ENCODE measurements around the gene GJB5. TPM values are rescaled to one million over a fixed set of nuclear protein-coding genes. Genes with fewer than 3 reads are reported as not detected.

GJB5 gene
- total and polyA plus RNA-seq, 7 donors: 0.69 TPM; not detected in 6

DNA sequence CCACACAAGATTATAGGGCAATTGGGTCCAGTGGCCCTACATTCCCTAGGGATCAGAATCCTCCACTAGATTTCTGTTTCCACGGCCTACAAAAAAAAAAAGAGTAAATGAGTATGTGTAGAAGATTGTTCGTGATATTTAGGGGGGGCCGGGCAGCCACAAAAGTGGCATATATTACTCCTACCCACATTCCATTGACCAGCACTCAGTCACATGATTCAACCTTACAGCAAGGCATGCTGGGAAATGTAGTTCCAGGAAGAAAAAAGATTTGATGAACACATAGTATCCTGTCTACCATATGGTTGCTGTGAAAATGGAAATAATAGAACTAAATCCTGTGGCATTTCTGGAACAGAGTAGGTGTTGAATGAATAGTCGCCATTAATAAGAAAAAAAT is 43.4 kb upstream of the GJB5 start:
- no peak for DNase-seq
- no peak for TF ChIP-seq POLR2A (IDR thresholded peaks at IDR 0.05)
- no peak for TF ChIP-seq CTCF (IDR thresholded peaks at IDR 0.05)
- TF ChIP-seq POLR2AphosphoS5 (IDR thresholded peaks at IDR 0.05): no peak
- no peak for TF ChIP-seq EP300 (IDR thresholded peaks at IDR 0.05)
- intact Hi-C loops (cut with DNase I): no loop called here
- Histone ChIP-seq H3K4me1 (no peaks in the 10 kb centered on the region), H3K9me3 (no peaks in the 10 kb centered on the region), H3K36me3 (no peaks in the 10 kb centered on the region), H3K4me3 (no peak overlapping the region), H3K27ac (no peak overlapping the region), H3K27me3 (peaks cover 0 to 1% (median 0%) of the 10 kb centered on the region in 3 donors)
- WGBS, 2 donors: 79 to 88% methylated on average over 4 of the region's 4 CpGs

GRCh38 chr1:34712007-34712688 is 42.7 kb upstream of the GJB5 start:
- no peak for DNase-seq
- no peak for TF ChIP-seq POLR2AphosphoS5 (IDR thresholded peaks at IDR 0.05)
- TF ChIP-seq EP300 (IDR thresholded peaks at IDR 0.05): no peak
- no peak for TF ChIP-seq POLR2A (IDR thresholded peaks at IDR 0.05)
- no peak for TF ChIP-seq CTCF (IDR thresholded peaks at IDR 0.05)
- Histone ChIP-seq H3K27me3 (no peaks in the 10 kb centered on the region), H3K4me3 (no peak overlapping the region), H3K4me1 (no peaks in the 10 kb centered on the region), H3K36me3 (no peaks in the 10 kb centered on the region), H3K9me3 (no peaks in the 10 kb centered on the region), H3K27ac (no peak overlapping the region)
- 76 to 78% methylated on average over 7 of the region's 7 CpGs for WGBS, 2 donors
- intact Hi-C loops (cut with DNase I): no loop called here

- intact Hi-C loops (cut with DNase I): no loop called here
- no peak overlapping the region for H3K4me3 ChIP-seq
- no peaks in the 10 kb centered on the region for H3K27me3 ChIP-seq
- no peak for TF ChIP-seq CTCF (IDR thresholded peaks at IDR 0.05)
- TF ChIP-seq POLR2AphosphoS5 (IDR thresholded peaks at IDR 0.05): no peak
- TF ChIP-seq POLR2A (IDR thresholded peaks at IDR 0.05): no peak
- no peak for TF ChIP-seq EP300 (IDR thresholded peaks at IDR 0.05)
- 79 to 83% methylated on average over 6 of the region's 6 CpGs for WGBS, 2 donors
- no peaks in the 10 kb centered on the region for H3K9me3 ChIP-seq
- no peak overlapping the region for H3K27ac ChIP-seq
- H3K4me1 ChIP-seq: no peaks in the 10 kb centered on the region
- no peaks in the 10 kb centered on the region for H3K36me3 ChIP-seq
- DNase-seq: no peak
These were observed 41.4 kb upstream of the GJB5 start for GRCh38 chr1:34713443-34713842.

DNA sequence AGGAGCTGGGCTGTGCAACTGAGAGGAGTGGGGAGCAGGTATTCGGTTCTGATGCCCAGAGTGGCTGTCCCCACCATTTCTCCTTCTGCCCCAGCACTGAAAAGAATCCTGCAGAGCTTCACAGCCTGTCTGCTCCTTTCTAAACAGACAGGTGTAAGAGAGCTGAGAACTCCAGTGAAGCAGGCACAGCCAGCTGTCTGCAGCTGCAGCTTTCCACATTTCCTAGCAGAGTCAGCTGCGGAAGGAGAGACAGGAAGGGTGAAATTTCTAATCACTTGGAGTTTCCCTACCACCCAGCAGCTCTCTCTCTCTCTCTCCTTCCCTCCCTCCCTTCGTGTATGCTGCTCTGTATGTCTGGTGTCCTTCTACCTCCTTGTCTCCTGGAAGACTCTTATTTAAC is 40.5 kb upstream of the GJB5 start:
- DNase-seq: no peak
- Histone ChIP-seq H3K27ac (no peak overlapping the region), H3K9me3 (no peaks in the 10 kb centered on the region), H3K36me3 (no peaks in the 10 kb centered on the region), H3K4me1 (no peaks in the 10 kb centered on the region), H3K27me3 (no peaks in the 10 kb centered on the region), H3K4me3 (no peak overlapping the region)
- WGBS, 2 donors: 40 to 44% methylated on average over 3 of the region's 3 CpGs
- TF ChIP-seq POLR2AphosphoS5 (IDR thresholded peaks at IDR 0.05) (peak in 1 of 4 donors; percentile 15), POLR2A (IDR thresholded peaks at IDR 0.05) (no peak), CTCF (IDR thresholded peaks at IDR 0.05) (no peak), EP300 (IDR thresholded peaks at IDR 0.05) (no peak)
- intact Hi-C loops (cut with DNase I): no loop called here

DNA sequence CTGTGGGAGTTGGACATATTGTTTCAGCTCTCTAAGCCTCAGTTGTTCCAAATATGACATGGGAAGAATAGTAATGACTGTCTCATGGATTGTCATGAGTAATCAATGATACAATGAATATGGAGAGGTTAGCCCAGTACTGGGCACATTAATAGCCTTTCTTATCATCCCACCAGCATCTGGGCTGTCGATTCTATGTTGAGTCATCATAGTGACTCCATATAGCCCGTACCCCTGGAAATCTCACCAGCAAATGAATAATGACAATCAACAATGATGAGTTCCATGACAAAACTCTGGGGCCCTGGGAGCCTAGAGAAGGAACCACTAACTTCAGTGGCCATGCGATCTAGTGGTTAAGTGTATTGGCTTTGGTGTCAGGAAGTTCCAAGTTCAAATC is 39.7 kb upstream of the GJB5 start:
- Histone ChIP-seq H3K36me3 (no peaks in the 10 kb centered on the region), H3K9me3 (no peaks in the 10 kb centered on the region), H3K4me3 (no peak overlapping the region), H3K4me1 (no peaks in the 10 kb centered on the region), H3K27me3 (no peaks in the 10 kb centered on the region), H3K27ac (no peak overlapping the region)
- WGBS, 2 donors: 80 to 86% methylated on average over 3 of the region's 3 CpGs
- intact Hi-C loops (cut with DNase I): no loop called here
- TF ChIP-seq EP300 (IDR thresholded peaks at IDR 0.05) (no peak), POLR2A (IDR thresholded peaks at IDR 0.05) (no peak), POLR2AphosphoS5 (IDR thresholded peaks at IDR 0.05) (no peak), CTCF (IDR thresholded peaks at IDR 0.05) (no peak)
- DNase-seq: no peak

All from sigmoid colon (tissue), 7 donors.